Measurements from ENCODE around the gene USP30.

DNA sequence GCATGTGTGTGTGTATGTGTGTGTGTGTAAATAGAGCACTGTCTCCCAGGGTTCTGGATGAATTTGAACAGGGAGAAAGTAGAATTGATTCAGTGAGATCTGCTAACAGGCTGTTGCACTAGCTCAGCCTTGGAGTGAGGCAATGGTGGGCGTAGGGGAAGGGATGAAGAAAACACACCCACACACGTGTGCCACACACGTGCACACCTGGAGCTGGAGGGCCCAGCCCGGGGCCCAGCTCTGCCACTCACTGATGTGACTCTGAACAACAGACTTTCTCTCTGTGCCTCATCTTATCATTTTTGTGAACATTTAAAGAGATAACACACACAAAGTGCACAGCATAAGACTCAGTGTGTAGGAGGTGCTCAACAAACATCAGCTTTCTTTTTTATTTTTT lies 68.2 kb downstream of the USP30 start:
- TF ChIP-seq, protein P1, sequence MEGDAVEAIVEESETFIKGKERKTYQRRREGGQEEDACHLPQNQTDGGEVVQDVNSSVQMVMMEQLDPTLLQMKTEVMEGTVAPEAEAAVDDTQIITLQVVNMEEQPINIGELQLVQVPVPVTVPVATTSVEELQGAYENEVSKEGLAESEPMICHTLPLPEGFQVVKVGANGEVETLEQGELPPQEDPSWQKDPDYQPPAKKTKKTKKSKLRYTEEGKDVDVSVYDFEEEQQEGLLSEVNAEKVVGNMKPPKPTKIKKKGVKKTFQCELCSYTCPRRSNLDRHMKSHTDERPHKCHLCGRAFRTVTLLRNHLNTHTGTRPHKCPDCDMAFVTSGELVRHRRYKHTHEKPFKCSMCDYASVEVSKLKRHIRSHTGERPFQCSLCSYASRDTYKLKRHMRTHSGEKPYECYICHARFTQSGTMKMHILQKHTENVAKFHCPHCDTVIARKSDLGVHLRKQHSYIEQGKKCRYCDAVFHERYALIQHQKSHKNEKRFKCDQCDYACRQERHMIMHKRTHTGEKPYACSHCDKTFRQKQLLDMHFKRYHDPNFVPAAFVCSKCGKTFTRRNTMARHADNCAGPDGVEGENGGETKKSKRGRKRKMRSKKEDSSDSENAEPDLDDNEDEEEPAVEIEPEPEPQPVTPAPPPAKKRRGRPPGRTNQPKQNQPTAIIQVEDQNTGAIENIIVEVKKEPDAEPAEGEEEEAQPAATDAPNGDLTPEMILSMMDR (conservative IDR thresholded peaks at IDR 0.05), result no peak
- TF ChIP-seq EZH2 (IDR thresholded peaks at IDR 0.05; ENCODE audit: low read depth), result no peak
